Limb (tissue), 2 donors: ENCODE data around the gene GRM2.
"Not testable (repeated sequence)": the region's sequence is repeated elsewhere in the genome, so short reads cannot be mapped to it uniquely, and the experiment has no call there.

Experiments
- DNase-seq, 2 donors: peaks; one replicate each; pipeline ENCODE4 v3.0.0-alpha.2; 2016; ENCODE audit errors: extremely low spot score in 2 of 2

Gene GRM2

DNA sequence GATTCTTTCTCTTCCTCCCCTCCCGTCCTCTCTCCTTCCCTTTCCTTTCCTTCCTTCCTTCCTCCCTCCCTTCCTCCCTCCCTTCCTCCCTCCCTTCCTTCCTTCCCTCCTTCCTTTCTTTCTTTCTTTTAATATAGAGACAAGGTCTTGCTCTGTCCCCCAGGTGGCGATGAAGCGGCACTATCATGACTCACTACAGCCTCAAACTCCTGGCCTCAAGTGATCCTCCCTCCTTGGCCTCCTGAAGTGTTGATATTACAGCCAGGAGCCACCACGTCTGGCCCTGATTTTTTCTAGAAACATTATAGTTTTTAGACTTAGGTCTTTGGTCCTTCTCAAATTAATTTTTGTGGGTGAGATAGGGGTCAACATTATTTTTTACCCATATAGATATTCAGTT is 15.5 kb downstream of the GRM2 start:
- no peak for DNase-seq

DNA sequence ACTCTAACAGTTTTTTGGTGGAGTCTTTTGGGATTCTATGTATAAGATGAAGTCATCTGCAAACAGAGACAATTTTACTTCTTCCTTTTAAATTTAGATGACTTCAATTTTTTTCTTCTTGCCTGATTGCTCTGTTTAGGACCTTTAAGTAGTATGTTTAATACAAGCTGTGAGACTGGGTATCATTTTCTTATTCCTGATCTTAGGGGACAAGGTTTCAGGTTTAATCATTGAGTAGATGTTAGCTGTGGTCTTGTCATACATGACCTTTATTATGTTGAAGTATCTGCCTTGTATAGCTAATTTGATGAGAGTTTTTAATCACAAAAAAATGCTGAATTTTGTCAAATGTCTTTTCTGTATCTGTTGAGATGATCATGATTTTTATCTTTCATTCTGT is 20.6 kb downstream of the GRM2 start:
- no peak for DNase-seq

DNA sequence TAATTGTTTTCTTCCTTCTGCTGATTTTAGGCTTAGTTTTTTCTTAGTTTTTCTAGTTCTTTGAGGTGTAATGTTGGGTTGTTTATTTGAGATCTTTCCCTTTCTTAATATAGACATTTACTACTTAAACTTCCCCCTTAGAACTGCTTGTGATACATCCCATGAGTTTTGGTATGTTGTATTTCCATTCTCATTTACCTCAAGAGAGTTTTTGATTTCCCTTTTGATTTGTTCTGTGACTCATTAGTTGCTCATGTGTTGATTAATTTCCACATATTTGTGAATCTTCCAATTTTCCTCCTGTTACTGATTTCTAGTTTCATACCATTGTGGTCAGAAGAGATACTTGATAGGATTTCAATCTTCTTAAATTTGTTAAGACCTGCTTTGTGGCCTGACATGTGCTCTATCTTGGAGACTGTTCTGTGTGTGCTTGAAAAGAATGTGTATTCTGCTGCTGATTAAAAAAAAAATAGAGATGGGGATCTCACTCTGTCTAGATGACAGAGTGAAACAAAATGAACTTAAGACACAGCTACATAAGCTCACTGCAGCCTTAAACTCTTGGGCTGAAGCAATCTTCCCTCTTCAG is 22.3 kb downstream of the GRM2 start:
- DNase-seq, result no peak

DNA sequence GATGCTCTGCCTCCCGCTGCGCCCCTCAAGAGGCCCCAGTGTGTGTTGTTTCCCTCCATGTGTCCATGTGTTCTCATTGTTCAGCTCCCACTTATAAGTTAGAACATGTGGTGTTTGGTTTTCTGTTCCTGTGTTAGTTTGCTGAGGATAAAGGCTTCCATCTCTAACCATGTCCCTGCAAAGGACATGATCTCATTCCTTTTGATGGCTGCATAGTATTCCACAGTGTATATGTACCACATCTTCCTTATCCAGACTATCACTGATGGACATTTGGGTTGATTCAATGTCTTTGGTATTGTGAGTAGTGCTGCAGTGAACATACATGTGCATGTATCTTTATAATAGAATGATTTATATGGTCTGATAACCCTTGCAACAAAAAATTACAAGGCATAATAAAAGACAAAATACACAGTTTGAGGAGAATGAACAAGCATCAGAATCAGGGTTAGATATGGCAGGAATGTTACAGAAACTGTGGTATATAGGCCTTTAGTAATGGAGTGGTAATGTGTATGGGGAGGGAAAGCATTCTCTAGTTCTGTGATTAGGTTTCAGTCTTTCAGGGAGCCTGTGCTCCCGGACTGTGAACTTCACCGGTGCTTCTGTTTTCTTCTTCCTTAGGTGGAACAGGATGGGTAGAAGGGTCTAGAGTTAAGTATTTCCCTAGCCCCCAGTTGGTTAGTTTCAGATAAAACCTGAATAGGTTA is 27.1 kb downstream of the GRM2 start:
- no peak for DNase-seq

DNA sequence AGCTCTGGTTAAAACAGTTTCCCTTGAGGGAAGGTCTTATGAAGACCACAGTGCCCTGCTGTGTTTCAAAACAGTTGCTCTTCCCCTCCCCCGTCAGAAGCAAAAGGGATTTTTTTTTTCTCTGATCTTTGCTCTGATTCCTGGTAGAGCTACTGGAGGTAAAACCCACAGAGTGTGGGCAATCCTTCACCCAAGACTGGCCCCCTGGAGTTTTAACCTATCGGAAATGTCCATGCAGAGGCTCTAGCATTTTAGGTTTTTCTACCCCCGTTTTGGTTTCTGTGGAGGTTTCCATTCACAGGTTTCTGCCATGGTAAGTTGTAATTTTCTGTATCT is 27.7 kb downstream of the GRM2 start:
- DNase-seq, result no peak

DNA sequence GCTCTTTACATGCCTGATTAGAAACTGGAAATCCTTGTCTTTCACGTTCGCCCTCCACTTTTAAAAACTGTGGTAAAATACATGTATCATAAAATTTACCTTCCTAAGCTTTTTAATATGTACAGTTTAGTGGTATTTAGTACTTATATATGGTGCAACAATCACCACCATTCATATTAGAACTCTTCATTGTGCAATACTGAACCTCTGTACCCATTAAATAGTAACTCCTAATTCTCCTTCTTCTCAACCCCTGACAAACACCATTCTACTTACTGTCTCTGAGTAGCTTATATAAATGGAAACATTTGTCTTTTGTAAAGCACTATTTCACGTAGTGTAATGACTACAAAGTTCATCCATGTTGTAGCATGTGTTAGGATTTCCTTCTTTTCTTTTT is 28.2 kb downstream of the GRM2 start:
- no peak for DNase-seq

DNA sequence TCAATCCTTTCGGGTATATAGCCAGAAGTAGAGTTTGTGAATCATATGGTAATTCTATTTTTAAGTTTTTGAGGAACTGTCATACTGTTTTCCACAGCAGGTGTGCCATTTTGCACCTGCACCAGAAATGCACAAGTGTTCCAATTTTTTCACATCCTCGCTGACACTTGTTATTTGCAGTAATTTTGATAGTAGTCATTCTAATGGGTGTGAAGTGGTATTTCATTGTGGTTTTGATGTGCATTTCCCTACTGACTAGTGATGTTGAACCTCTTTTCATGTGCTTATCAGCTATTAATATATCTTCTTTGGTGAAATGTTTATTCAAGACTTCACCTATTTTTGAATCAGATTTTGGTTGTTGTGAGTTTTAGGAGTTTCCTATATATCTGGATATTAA is 29.1 kb downstream of the GRM2 start:
- no peak for DNase-seq

DNA sequence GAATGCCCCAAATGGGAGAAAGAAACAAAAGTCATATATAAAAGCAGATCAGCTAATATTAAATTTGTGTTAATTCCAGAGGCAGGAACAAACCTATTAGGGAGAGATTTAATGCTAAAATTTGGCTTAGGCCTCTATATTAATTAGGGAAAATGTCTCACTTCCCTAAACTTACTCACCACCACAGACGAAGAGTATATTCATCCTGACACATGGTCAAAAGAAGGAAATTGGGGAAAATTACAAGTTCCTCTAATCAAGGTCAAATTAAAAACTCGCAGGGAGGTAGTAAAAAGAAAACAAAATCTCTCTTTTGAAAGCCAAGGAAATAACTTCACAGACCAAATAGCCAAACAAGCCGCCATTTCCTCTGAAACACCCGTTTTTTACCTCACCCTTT is 32.2 kb downstream of the GRM2 start:
- no peak for DNase-seq

DNA sequence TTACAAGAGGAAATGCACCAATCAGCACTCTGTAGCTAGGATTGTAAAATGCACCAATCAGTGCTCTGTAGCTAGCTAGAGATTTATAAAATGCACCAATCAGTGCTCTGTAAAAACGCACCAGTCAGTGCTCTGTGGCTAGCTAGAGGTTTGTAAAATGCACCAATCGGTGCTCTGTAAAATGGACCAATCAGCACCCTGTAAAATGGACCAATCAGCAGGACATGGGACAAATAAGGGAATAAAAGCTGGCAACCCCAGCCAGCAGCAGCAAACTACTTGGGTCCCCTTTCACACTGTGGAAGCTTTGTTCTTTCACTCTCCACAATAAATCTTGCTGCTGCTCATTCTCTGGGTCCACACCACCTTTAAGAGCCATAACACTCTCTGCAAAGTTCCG is 35.5 kb downstream of the GRM2 start:
- not testable (repeated sequence) for DNase-seq

DNA sequence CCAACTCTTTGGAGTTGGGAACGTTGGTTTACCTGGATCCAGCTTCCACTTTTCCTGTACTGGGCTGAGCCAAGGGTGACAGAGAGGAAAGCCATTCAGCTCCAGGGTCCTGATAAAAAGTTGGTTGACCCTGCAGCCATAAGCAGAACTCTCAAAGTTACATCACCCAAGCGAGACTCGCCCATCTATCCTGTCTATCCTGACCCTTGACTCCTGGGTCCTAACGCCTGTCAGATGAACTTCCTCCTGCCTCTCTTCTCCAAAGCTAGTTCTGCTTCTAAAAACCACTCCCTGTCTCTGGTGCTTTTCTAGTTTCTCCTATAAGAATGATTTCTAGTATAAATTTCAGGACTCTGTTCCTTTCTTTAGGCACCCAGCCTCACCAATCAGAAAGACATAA is 36.1 kb downstream of the GRM2 start:
- not testable (repeated sequence) for DNase-seq

DNA sequence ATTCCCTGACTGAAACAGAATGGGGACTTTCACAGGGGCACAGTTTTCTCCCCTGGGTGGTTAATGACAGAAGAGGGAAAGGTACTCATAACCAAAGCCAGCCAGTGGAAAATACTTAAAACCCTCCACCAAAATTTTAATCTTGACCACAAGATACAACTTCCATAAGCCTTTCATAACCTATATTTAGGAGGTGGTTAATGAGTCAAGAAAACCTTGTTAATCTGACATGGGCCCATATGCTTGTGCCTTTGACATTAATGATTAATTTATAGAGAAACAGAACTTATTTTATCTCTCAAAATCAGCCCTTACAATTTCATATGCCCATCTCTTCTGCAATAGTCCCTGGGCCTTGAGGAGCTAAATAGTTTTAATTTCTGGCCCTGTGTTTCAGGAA is 41.0 kb downstream of the GRM2 start:
- no peak for DNase-seq

DNA sequence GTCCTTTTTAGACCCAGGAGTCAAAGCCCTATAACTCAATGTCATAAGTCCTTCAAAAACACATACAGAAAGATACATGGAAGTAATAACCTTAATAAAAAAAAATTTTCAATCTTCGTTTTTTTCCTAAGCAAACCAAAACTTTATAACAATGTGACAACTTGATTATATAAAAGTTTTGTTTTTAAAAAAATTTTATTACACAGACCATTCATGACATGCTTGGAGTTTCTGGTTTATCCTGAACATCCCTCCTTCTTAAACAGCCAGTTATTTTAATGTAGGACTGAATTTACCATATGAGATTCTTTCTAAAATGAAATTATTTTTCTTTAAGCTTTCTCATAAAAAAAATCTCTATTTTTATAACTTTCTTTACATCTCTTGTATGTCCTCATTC is 41.5 kb downstream of the GRM2 start:
- DNase-seq, result no peak

DNA sequence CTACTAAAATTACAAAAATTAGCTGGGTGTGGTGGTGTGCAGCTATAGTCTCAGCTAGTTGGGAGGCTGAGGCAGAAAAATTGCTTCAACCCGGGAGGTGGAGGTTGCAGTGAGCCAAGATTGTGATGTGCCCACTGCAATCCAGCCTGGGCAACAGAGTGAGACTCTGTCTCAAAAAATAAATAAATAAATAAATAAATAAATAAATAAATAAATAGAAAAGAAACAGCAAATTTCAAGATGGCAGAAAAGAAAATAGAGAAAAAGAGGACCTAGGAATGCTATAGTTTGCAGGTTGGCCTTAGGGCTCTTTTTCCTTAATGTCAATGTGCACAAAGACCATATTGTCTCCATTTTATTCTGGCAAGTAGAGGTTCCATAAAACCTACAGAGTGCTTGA is 44.0 kb downstream of the GRM2 start:
- DNase-seq, result no peak

DNA sequence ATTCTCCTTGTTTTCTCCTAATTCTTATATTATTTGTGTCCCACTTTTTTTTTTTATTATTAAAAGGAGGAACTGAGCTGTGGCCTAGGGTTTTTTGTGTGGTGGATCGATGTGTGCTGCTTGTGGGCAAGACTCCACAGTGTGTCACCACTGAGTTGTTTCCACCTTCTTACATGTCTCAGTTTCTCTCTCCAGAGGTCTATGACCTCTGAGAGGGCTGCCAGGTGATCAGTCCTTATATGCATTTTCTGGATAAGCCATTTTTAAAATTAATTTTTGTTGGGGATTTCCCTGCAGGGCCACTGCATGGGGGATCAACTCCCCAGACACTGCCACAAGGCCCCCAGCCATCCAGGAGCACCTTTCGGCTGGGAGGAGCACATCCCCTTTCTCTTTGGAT is 44.4 kb downstream of the GRM2 start:
- DNase-seq, result no peak

DNA sequence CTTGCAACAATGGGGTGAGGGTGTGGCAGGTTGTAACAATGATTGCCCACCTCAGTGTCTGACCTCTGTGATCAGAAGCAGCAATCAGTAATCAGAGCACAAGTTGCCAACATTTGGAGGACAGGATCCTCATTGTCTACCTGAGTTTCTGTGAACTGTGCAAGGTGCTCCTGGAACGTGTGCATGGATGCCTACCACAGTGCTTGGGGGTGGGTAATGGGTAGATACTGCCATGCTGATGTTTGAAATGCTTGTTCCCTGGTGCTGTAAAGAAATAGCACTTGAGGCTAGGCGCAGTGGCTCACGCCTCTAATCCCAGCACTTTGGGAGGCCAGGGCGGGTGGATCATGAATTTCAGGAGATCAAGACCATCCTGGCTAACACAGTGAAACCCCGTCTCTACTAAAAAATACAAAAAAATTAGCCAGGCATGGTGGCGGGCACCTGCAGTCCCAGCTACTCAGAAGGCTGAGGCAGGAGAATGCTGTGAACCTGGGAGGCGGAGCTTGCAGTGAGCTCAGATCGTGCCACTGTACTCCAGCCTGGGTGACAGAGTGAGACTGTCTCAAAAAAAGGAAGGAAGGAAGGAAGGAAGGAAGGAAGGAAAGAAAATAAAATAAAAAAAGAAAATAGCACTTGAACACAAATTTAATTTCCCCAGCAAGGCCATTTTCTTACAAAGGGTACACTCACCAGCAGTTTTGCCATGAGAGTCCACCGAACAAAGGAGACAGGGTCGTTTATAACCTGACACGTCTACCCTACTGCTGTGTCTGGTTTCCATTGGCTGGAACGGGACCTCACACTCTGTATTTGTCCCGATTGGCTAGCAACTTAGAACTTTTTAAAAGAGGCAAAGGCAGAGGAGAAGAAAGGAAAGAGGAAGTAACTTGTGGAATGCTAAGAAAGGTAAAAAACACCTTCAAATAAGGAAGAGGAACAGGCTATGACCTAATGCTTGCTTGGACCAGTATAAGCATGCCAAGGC is 47.2 kb downstream of the GRM2 start:
- not testable (repeated sequence) for DNase-seq

DNA sequence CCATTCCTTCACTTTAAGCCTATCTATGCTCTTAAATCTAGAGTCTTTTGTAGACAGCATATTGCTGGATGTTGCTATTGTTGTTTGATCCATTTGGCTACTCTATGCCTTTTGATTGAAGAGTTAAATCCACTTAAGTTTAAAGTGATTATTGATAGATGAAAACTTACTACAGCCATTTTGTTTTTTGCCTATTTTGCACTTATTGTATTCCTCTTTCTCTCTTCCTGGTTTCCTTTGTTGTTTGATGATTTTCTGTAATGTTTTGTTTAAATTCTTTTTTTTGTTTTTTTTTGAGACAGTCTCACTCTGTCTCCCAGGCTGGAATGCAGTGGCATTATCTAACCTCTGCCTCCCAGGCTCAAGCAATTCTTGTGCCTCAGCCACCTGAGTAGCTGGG is 52.3 kb downstream of the GRM2 start:
- no peak for DNase-seq
